Trophoblast cell (in vitro differentiated cells and primary cell): Measurements from ENCODE around the gene AGBL5.

Source experiments
- DNase-seq, 2 donors: peaks; one replicate each; pipeline ENCODE4 v3.0.0-alpha.2; 2016
- H2AFZ ChIP-seq: 2 replicates; pipeline ENCODE4 v1.6.1; 2013; ENCODE audit warnings: low read length, moderate library complexity, mild to moderate bottlenecking; ENCODE audit not compliant: insufficient read depth, poor library complexity
- H2AK5ac ChIP-seq: 2 replicates; pipeline ENCODE4 v1.6.1; 2013; ENCODE audit warnings: mild to moderate bottlenecking, low read length
- H2BK120ac ChIP-seq: 2 replicates; pipeline ENCODE4 v1.6.1; 2013; ENCODE audit warnings: low read length, mild to moderate bottlenecking, moderate library complexity; ENCODE audit not compliant: insufficient read depth, poor library complexity
- H2BK12ac ChIP-seq: 2 replicates; pipeline ENCODE4 v1.6.1; 2013; ENCODE audit warnings: mild to moderate bottlenecking, low read length, moderate library complexity
- H2BK5ac ChIP-seq: 2 replicates; pipeline ENCODE4 v1.6.1; 2013; ENCODE audit warnings: low read length, low read depth, moderate library complexity, mild to moderate bottlenecking; ENCODE audit not compliant: poor library complexity
- H3K14ac ChIP-seq: 2 replicates; pipeline ENCODE4 v1.6.1; 2013; ENCODE audit warnings: mild to moderate bottlenecking, low read length
- H3K18ac ChIP-seq: 2 replicates; pipeline ENCODE4 v1.6.1; 2013; ENCODE audit warnings: mild to moderate bottlenecking, low read length
- H3K23ac ChIP-seq: 2 replicates; pipeline ENCODE4 v1.6.1; 2013; ENCODE audit warnings: low read length
- H3K27ac ChIP-seq: 2 replicates; pipeline ENCODE4 v1.5.1; 2013; ENCODE audit warnings: low read depth, mild to moderate bottlenecking, inconsistent platforms, low read length, moderate library complexity
- H3K27me3 ChIP-seq: 2 replicates; pipeline ENCODE4 v1.6.1; 2013; ENCODE audit warnings: inconsistent platforms, mild to moderate bottlenecking, low read length, moderate library complexity; ENCODE audit not compliant: insufficient read depth
- H3K36me3 ChIP-seq, 2 experiments: 1 replicate in 1 of 2; 2 replicates in 1 of 2; pipeline ENCODE4 v1.6.1; 2013; ENCODE audit warnings: low read length in 2 of 2, mild to moderate bottlenecking in 2 of 2, moderate library complexity in 1 of 2; ENCODE audit not compliant: insufficient read depth in 2 of 2, control insufficient read depth in 1 of 2
- H3K4ac ChIP-seq: 2 replicates; pipeline ENCODE4 v1.6.1; 2013; ENCODE audit warnings: low read depth, mild to moderate bottlenecking, low read length, moderate library complexity
- H3K4me1 ChIP-seq, 2 experiments: 1 replicate in 1 of 2; 2 replicates in 1 of 2; pipeline ENCODE4 v1.6.1; 2013; ENCODE audit warnings: low read length in 2 of 2, mild to moderate bottlenecking in 2 of 2, moderate library complexity in 1 of 2; ENCODE audit not compliant: insufficient read depth in 2 of 2, control insufficient read depth in 1 of 2
- H3K4me2 ChIP-seq: 2 replicates; pipeline ENCODE4 v1.6.1; 2013; ENCODE audit warnings: inconsistent platforms, mild to moderate bottlenecking, low read length, moderate library complexity
- H3K4me3 ChIP-seq: 2 replicates; pipeline ENCODE4 v1.5.1; 2013; ENCODE audit warnings: mild to moderate bottlenecking, low read depth, low read length, inconsistent platforms
- H3K79me1 ChIP-seq: one replicate; pipeline ENCODE4 v1.6.1; 2013; ENCODE audit warnings: low read length
- H3K79me2 ChIP-seq: 2 replicates; pipeline ENCODE4 v1.6.1; 2013; ENCODE audit warnings: low read length, mild to moderate bottlenecking; ENCODE audit not compliant: control insufficient read depth, insufficient read depth, poor library complexity
- H3K9ac ChIP-seq: 2 replicates; pipeline ENCODE4 v1.6.1; 2013; ENCODE audit warnings: mild to moderate bottlenecking, low read length
- H3K9me3 ChIP-seq: 2 replicates; pipeline ENCODE4 v1.6.1; 2013; ENCODE audit warnings: low read depth, mild to moderate bottlenecking, control low read depth, inconsistent platforms, low read length; ENCODE audit not compliant: insufficient read depth
- H4K12ac ChIP-seq: 2 replicates; pipeline ENCODE4 v1.6.1; 2013; ENCODE audit warnings: low read depth, mild to moderate bottlenecking, low read length, moderate library complexity
- H4K8ac ChIP-seq: 2 replicates; pipeline ENCODE4 v1.6.1; 2013; ENCODE audit warnings: low read depth, mild to moderate bottlenecking, low read length, moderate library complexity
- H4K91ac ChIP-seq: one replicate; pipeline ENCODE4 v1.6.1; 2013; ENCODE audit warnings: low read depth, mild to moderate bottlenecking, low read length, moderate library complexity
- WGBS: extraction: QIAGEN DNeasy Blood & Tissue Kit; methylation state at CpG from one replicate; pipeline ENCODE4 v1.1.7; 2013; ENCODE audit warnings: missing lambda C conversion rate; ENCODE audit not compliant: insufficient read length, insufficient coverage; ENCODE audit errors: extremely low coverage; 5-methylcytosine and 5-hydroxymethylcytosine counted together

The AGBL5 gene

GRCh38 chr2:27057184-27057583, 5.7 kb downstream of the AGBL5 start:
- no peaks in the 10 kb centered on the region for H3K9me3 ChIP-seq
- peaks cover 4% of the 10 kb centered on the region for H3K79me1 ChIP-seq

DNA sequence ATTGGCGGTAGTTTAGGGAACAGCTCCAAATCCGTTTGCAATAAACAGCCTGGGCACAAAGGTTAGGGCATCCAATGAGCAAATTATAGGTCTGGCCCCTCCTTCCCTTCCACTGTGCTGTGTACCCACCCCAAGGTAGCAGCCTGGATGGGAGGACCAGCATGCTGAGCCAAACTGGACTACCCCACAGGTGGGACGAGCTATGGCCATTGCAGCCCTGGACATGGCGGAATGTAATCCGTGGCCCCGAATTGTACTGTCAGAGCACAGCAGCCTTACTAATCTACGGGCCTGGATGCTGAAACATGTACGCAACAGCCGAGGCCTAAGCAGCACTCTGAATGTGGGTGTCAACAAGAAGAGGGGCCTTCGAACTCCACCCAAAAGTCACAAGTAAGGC, 6.7 kb downstream of the AGBL5 start:
- Histone ChIP-seq H3K23ac (no peak overlapping the region), H2AK5ac (no peak overlapping the region), H3K14ac (no peak overlapping the region), H3K4me3 (no peak overlapping the region), H3K27me3 (no peaks in the 10 kb centered on the region), H2BK5ac (no peak overlapping the region), H3K79me2 (no peaks in the 10 kb centered on the region), H3K79me1 (peaks cover 4% of the 10 kb centered on the region), H3K18ac (no peak overlapping the region), H3K4ac (no peak overlapping the region), H3K36me3 (peaks cover 27 to 50% of the 10 kb centered on the region in 2 experiments), H4K91ac (no peak overlapping the region), H4K8ac (no peak overlapping the region), H3K4me1 (peaks cover 5 to 7% of the 10 kb centered on the region in 2 experiments), H3K27ac (no peak overlapping the region), H4K12ac (no peak overlapping the region), H3K9ac (no peak overlapping the region), H3K9me3 (no peaks in the 10 kb centered on the region), H2AFZ (no peak overlapping the region), H3K4me2 (no peak overlapping the region), H2BK120ac (no peak overlapping the region), H2BK12ac (no peak overlapping the region)
- no peak for DNase-seq
- no CpG with 5 or more reads among the region's 10 CpGs for WGBS

More at GRCh38 chr2:27057184-27057583, 5.7 kb downstream of the AGBL5 start:
- Histone ChIP-seq H3K4ac (no peak overlapping the region), H3K4me2 (no peak overlapping the region), H4K91ac (no peak overlapping the region), H2AFZ (no peak overlapping the region), H2BK5ac (no peak overlapping the region), H3K14ac (no peak overlapping the region), H2BK120ac (no peak overlapping the region), H3K4me3 (no peak overlapping the region), H3K18ac (no peak overlapping the region), H4K12ac (no peak overlapping the region), H3K23ac (no peak overlapping the region), H3K36me3 (peaks cover 29 to 50% of the 10 kb centered on the region in 2 experiments), H2BK12ac (no peak overlapping the region), H2AK5ac (no peak overlapping the region), H3K4me1 (peaks cover 5 to 9% of the 10 kb centered on the region in 2 experiments), H4K8ac (no peak overlapping the region), H3K27ac (no peak overlapping the region), H3K79me2 (no peaks in the 10 kb centered on the region), H3K9ac (no peak overlapping the region), H3K27me3 (no peaks in the 10 kb centered on the region)
- no peak for DNase-seq
- no CpG with 5 or more reads among the region's 6 CpGs for WGBS

- Histone ChIP-seq H3K27ac (no peak overlapping the region), H3K4ac (no peak overlapping the region), H3K18ac (no peak overlapping the region), H3K79me1 (peaks cover 4% of the 10 kb centered on the region), H2BK12ac (no peak overlapping the region), H4K91ac (no peak overlapping the region), H3K14ac (no peak overlapping the region), H4K12ac (no peak overlapping the region), H3K9me3 (no peaks in the 10 kb centered on the region), H2AFZ (no peak overlapping the region), H3K79me2 (no peaks in the 10 kb centered on the region), H3K36me3 (peaks cover 21 to 40% of the 10 kb centered on the region in 2 experiments), H3K27me3 (no peaks in the 10 kb centered on the region), H2AK5ac (no peak overlapping the region), H4K8ac (no peak overlapping the region), H2BK120ac (no peak overlapping the region), H2BK5ac (no peak overlapping the region), H3K23ac (no peak overlapping the region), H3K4me1 (peaks cover 5 to 7% of the 10 kb centered on the region in 2 experiments), H3K4me3 (no peak overlapping the region), H3K4me2 (no peak overlapping the region), H3K9ac (no peak overlapping the region)
- no CpG with 5 or more reads among the region's 15 CpGs for WGBS
- DNase-seq: no peak
Observed at GRCh38 chr2:27059141-27059820, 7.8 kb downstream of the AGBL5 start.

GRCh38 chr2:27060323-27060722, 8.9 kb downstream of the AGBL5 start:
- Histone ChIP-seq H3K27me3 (no peaks in the 10 kb centered on the region), H3K4me2 (no peak overlapping the region), H3K9me3 (no peaks in the 10 kb centered on the region), H4K8ac (no peak overlapping the region), H3K36me3 (peaks cover 17 to 35% of the 10 kb centered on the region in 2 experiments), H2BK120ac (no peak overlapping the region), H2BK12ac (no peak overlapping the region), H3K18ac (no peak overlapping the region), H2AFZ (no peak overlapping the region), H4K12ac (no peak overlapping the region), H3K27ac (no peak overlapping the region), H3K9ac (no peak overlapping the region), H2AK5ac (no peak overlapping the region), H2BK5ac (no peak overlapping the region), H3K4me1 (peaks cover 5 to 7% of the 10 kb centered on the region in 2 experiments), H3K79me2 (no peaks in the 10 kb centered on the region), H3K4me3 (no peak overlapping the region), H3K79me1 (peaks cover 2% of the 10 kb centered on the region), H4K91ac (no peak overlapping the region), H3K14ac (no peak overlapping the region), H3K4ac (no peak overlapping the region), H3K23ac (no peak overlapping the region)
- WGBS: no CpG with 5 or more reads among the region's 3 CpGs
- no peak for DNase-seq
